T-cell (primary cell): ENCODE results near the gene XKR8. TPM values are rescaled to one million over a fixed set of nuclear protein-coding genes. Genes with fewer than 3 reads are reported as not detected.

Experiments
- ATAC-seq, 4 experiments: fragments of 200-7000 bp in 3 of 4; fragments of 150-1000 bp in 1 of 4; cut with Tn5 transposase; replicated peaks in 1 of 4; 1 replicate in 3 of 4; 2 replicates in 1 of 4; pipeline ENCODE4 v1.10.0; 2021; ENCODE audit warnings: moderate library complexity in 3 of 4, mild to moderate bottlenecking in 2 of 4, moderate number of reproducible peaks in 1 of 4
- CTCF ChIA-PET, 2 donors: fragments of 300-600 bp; sonication (Branson Sonifier 250); formaldehyde crosslinking; loops; one replicate each; lab custom pipeline; 2022; ENCODE audit warnings: antibody characterized with exemption in 2 of 2; lab: Charles Lee
- POLR2A ChIA-PET, 2 donors: fragments of 300-600 bp; sonication (Branson Sonifier 250); formaldehyde crosslinking; loops; one replicate each; lab custom pipeline; 2022; ENCODE audit warnings: antibody characterized with exemption in 2 of 2; lab: Charles Lee
- DNase-seq, 35 experiments: peaks; one replicate each; pipeline versions ENCODE4 v3.0.0 to v3.0.0-alpha.2; 2013 to 2023
- H3K27ac ChIP-seq: one replicate; pipeline ENCODE4 v1.5.1; 2013; ENCODE audit warnings: low read length
- H3K27me3 ChIP-seq, 2 experiments: replicated peaks in 1 of 2; 1 replicate in 1 of 2; 2 replicates in 1 of 2; pipeline versions ENCODE4 v1.6.1 to v1.7.0; 2013; ENCODE audit warnings: low read length in 1 of 2, mixed read lengths in 1 of 2; ENCODE audit not compliant: control insufficient read depth in 2 of 2, insufficient read depth in 2 of 2; ENCODE audit errors: extremely low read depth in 1 of 2
- H3K36me3 ChIP-seq, 2 donors: 1 replicate in 1 of 2; 2 replicates in 1 of 2; pipeline versions ENCODE4 v1.6.1 to v1.7.0; 2013; ENCODE audit warnings: low read length in 1 of 2; ENCODE audit not compliant: control insufficient read depth in 2 of 2, insufficient read depth in 1 of 2; ENCODE audit errors: extremely low read depth in 1 of 2
- H3K4me1 ChIP-seq, 2 experiments: 1 replicate in 1 of 2; 2 replicates in 1 of 2; pipeline versions ENCODE4 v1.6.1 to v1.7.0; 2013; ENCODE audit warnings: low read length in 2 of 2, mixed read lengths in 1 of 2; ENCODE audit not compliant: insufficient read depth in 2 of 2, control insufficient read depth in 1 of 2; ENCODE audit errors: extremely low read depth in 1 of 2
- H3K4me3 ChIP-seq, 2 donors: 1 replicate in 1 of 2; 2 replicates in 1 of 2; pipeline versions ENCODE4 v1.5.1 to v1.7.0; 2013; ENCODE audit warnings: mild to moderate bottlenecking in 2 of 2, low read length in 1 of 2, moderate library complexity in 1 of 2; ENCODE audit not compliant: control insufficient read depth in 1 of 2; ENCODE audit errors: extremely low read depth in 1 of 2
- H3K9me3 ChIP-seq: 2 replicates; pipeline ENCODE4 v1.7.0; 2013
- H3K27ac Mint-ChIP-seq, 2 donors: one replicate each; pipeline ENCODE4 v1.8.0; 2020 to 2021; ENCODE audit warnings: mild to moderate bottlenecking in 2 of 2, mixed read lengths in 2 of 2
- H3K27me3 Mint-ChIP-seq, 2 donors: one replicate each; pipeline ENCODE4 v1.8.0; 2021 to 2022; ENCODE audit warnings: mixed read lengths in 2 of 2
- H3K36me3 Mint-ChIP-seq: one replicate; pipeline ENCODE4 v1.8.0; 2021; ENCODE audit warnings: mixed read lengths
- H3K4me1 Mint-ChIP-seq, 3 donors: one replicate each; pipeline ENCODE4 v1.8.0; 2020 to 2022; ENCODE audit warnings: mixed read lengths in 3 of 3, mild to moderate bottlenecking in 1 of 3
- H3K4me3 Mint-ChIP-seq, 3 donors: one replicate each; pipeline ENCODE4 v1.8.0; 2020 to 2022; ENCODE audit warnings: mild to moderate bottlenecking in 3 of 3, mixed read lengths in 3 of 3, moderate library complexity in 3 of 3
- H3K9me3 Mint-ChIP-seq, 3 donors: one replicate each; pipeline ENCODE4 v1.8.0; 2020 to 2022; ENCODE audit warnings: mixed read lengths in 3 of 3
- whole genome bisulfite sequencing: methylation state at CpG from one replicate; pipeline ENCODE4 v1.1.5; 2013; ENCODE audit warnings: missing lambda C conversion rate; ENCODE audit not compliant: insufficient coverage; 5-methylcytosine and 5-hydroxymethylcytosine counted together
- total RNA-seq, 35 experiments: library from RNA in 6 of 35; stranded (reverse) in 6 of 35; fragments of 120-200 nt in 1 of 35; gene quantifications; one replicate each; pipeline versions ENCODE4 v1.2.1 to v1.2.4 and lab custom pipeline; 2013 to 2026

The XKR8 gene
- total RNA-seq, 5 donors from 2014 or later (not counting 1 experiment from before 2014, with no cell fraction given), result 7.7 to 18.3 (median 14.4) TPM

DNA sequence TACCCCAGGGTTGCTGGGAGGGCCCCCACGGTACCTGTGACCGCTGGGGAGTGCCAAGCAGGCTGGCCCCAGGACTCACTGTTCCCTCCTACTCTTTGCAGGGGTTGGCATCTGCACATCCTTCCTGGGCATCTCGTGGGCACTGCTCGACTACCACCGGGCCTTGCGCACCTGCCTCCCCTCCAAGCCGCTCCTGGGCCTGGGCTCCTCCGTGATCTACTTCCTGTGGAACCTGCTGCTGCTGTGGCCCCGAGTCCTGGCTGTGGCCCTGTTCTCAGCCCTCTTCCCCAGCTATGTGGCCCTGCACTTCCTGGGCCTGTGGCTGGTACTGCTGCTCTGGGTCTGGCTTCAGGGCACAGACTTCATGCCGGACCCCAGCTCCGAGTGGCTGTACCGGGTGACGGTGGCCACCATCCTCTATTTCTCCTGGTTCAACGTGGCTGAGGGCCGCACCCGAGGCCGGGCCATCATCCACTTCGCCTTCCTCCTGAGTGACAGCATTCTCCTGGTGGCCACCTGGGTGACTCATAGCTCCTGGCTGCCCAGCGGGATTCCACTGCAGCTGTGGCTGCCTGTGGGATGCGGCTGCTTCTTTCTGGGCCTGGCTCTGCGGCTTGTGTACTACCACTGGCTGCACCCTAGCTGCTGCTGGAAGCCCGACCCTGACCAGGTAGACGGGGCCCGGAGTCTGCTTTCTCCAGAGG is 6.8 kb downstream of the XKR8 start:
- ChIA-PET CTCF (no interaction called here), POLR2A (no interaction called here)
- Mint-ChIP-seq H3K36me3 (peaks cover 28% of the 10 kb centered on the region), H3K9me3 (no peaks in the 10 kb centered on the region), H3K27me3 (no peaks in the 10 kb centered on the region), H3K27ac (no peak overlapping the region), H3K4me3 (no peak overlapping the region), H3K4me1 (peaks cover 22 to 34% (median 33%) of the 10 kb centered on the region in 3 donors)
- H3K9me3 ChIP-seq, result no peaks in the 10 kb centered on the region
- H3K4me3 ChIP-seq, result no peak overlapping the region
- peaks cover 0 to 55% of the 10 kb centered on the region in 2 donors for H3K36me3 ChIP-seq
- WGBS, result 96% methylated on average over 24 of the region's 24 CpGs
- peaks cover 0 to 4% of the 10 kb centered on the region in 2 experiments for H3K4me1 ChIP-seq
- DNase-seq (no peak), ATAC-seq (no peak)
- no peaks in the 10 kb centered on the region for H3K27me3 ChIP-seq
- H3K27ac ChIP-seq, result no peak overlapping the region

- ChIA-PET POLR2A (no interaction called here), CTCF (no interaction called here)
- Histone ChIP-seq H3K27ac (no peak overlapping the region), H3K27me3 (no peaks in the 10 kb centered on the region), H3K4me1 (no peaks in the 10 kb centered on the region), H3K9me3 (no peaks in the 10 kb centered on the region), H3K36me3 (peaks cover under 1 to 59% of the 10 kb centered on the region in 2 donors), H3K4me3 (no peak overlapping the region)
- H3K4me1 Mint-ChIP-seq, result peaks cover 16 to 28% (median 27%) of the 10 kb centered on the region in 3 donors
- DNase-seq (no peak), ATAC-seq (no peak)
- H3K27me3 Mint-ChIP-seq, result no peaks in the 10 kb centered on the region
- H3K9me3 Mint-ChIP-seq, result no peaks in the 10 kb centered on the region
- peaks cover 28% of the 10 kb centered on the region for H3K36me3 Mint-ChIP-seq
- WGBS, result 97% methylated on average over 9 of the region's 12 CpGs
- no peak overlapping the region for H3K4me3 Mint-ChIP-seq
- peak overlapping the region; percentile 24 to 48 for H3K27ac Mint-ChIP-seq
These were observed 7.5 kb downstream of the XKR8 start for GRCh38 chr1:27967106-27967883.

DNA sequence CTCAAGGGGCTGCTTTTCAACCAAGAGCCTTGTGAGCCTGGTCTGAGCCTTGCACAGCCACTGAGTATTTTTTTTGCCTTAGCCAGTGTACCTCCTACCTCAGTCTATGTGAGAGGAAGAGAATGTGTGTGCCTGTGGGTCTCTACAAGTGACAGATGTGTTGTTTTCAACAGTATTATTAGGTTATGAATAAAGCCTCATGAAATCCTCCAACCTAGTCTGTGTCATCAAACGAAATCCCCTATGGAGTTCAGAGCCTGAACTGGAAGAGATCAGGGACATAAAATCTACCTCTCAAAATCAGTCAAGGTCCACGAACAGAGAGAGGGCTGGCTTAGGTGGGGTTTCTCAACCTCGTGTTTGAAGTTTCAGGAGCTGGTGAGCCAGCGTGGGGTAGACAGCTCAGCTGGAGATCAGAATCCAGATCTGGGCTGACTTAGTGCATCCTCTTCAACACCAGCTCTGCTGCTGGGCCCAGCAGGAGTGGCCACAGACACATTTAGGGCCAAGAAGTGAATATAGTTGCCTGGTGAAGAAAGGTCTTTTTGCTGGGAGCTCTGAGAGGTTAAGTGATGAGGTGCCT is 8.2 kb downstream of the XKR8 start:
- peak overlapping the region; percentile 40 to 74 for H3K27ac Mint-ChIP-seq
- ChIA-PET CTCF (no interaction called here), POLR2A (no interaction called here)
- Histone ChIP-seq H3K27me3 (no peaks in the 10 kb centered on the region), H3K4me3 (no peak overlapping the region), H3K4me1 (no peaks in the 10 kb centered on the region), H3K27ac (no peak overlapping the region), H3K9me3 (no peaks in the 10 kb centered on the region), H3K36me3 (peaks cover 3 to 62% of the 10 kb centered on the region in 2 donors)
- ATAC-seq (no peak), DNase-seq (no peak)
- WGBS, result 74% methylated on average over 3 of the region's 4 CpGs
- H3K4me3 Mint-ChIP-seq, result no peak overlapping the region
- peaks cover 28% of the 10 kb centered on the region for H3K36me3 Mint-ChIP-seq
- no peaks in the 10 kb centered on the region for H3K9me3 Mint-ChIP-seq
- no peaks in the 10 kb centered on the region for H3K27me3 Mint-ChIP-seq
- H3K4me1 Mint-ChIP-seq, result peaks cover 14 to 25% (median 23%) of the 10 kb centered on the region in 3 donors

- no peaks in the 10 kb centered on the region for H3K4me1 ChIP-seq
- DNase-seq, result no peak
- H3K27ac Mint-ChIP-seq, result peak overlapping the region; percentile 40 to 74
- H3K36me3 ChIP-seq, result peaks cover 3 to 63% of the 10 kb centered on the region in 2 donors
- peaks cover 12 to 31% (median 20%) of the 10 kb centered on the region in 3 donors for H3K4me1 Mint-ChIP-seq
- H3K4me3 Mint-ChIP-seq, result no peak overlapping the region
- H3K4me3 ChIP-seq, result no peak overlapping the region
- no peaks in the 10 kb centered on the region for H3K27me3 ChIP-seq
- no peak overlapping the region for H3K27ac ChIP-seq
- POLR2A ChIA-PET, result no interaction called here
- ATAC-seq, result no peak
- 89% methylated on average over 3 of the region's 3 CpGs for WGBS
- CTCF ChIA-PET, result no interaction called here
- H3K36me3 Mint-ChIP-seq, result peaks cover 35% of the 10 kb centered on the region
- H3K27me3 Mint-ChIP-seq, result no peaks in the 10 kb centered on the region
- no peaks in the 10 kb centered on the region for H3K9me3 Mint-ChIP-seq
- no peaks in the 10 kb centered on the region for H3K9me3 ChIP-seq
These were observed 8.9 kb downstream of the XKR8 start for GRCh38 chr1:27968692-27969091.

- DNase-seq, result no peak
- Mint-ChIP-seq H3K36me3 (peaks cover 31% of the 10 kb centered on the region), H3K4me3 (no peak overlapping the region), H3K9me3 (no peaks in the 10 kb centered on the region), H3K27ac (peak overlapping the region; percentile 30 to 65), H3K27me3 (no peaks in the 10 kb centered on the region), H3K4me1 (peaks cover 12 to 35% (median 20%) of the 10 kb centered on the region in 3 donors)
- peaks cover 3 to 59% of the 10 kb centered on the region in 2 donors for H3K36me3 ChIP-seq
- WGBS, result 94% methylated on average over 3 of the region's 6 CpGs
- no peaks in the 10 kb centered on the region for H3K9me3 ChIP-seq
- H3K4me1 ChIP-seq, result no peaks in the 10 kb centered on the region
- ChIA-PET POLR2A (no interaction called here), CTCF (no interaction called here)
- no peaks in the 10 kb centered on the region for H3K27me3 ChIP-seq
- H3K4me3 ChIP-seq, result no peak overlapping the region
- no peak for ATAC-seq
- no peak overlapping the region for H3K27ac ChIP-seq
These were observed 10.6 kb downstream of the XKR8 start for GRCh38 chr1:27970401-27970800.

- CTCF ChIA-PET, result interaction anchor here in 1 of 2 donors (0.5 to 1.6 kb wide), 3 partner anchors 12 to 114 kb away, joined by 3 to 4 read pairs (median 4); partner anchors contain the start of gene XKR8
- H3K4me3 Mint-ChIP-seq, result no peak overlapping the region
- H3K27me3 ChIP-seq, result no peaks in the 10 kb centered on the region
- peak overlapping the region in 1 of 2 donors; percentile 40 for H3K27ac Mint-ChIP-seq
- POLR2A ChIA-PET, result no interaction called here
- H3K36me3 Mint-ChIP-seq, result peaks cover 25% of the 10 kb centered on the region
- no peaks in the 10 kb centered on the region for H3K27me3 Mint-ChIP-seq
- H3K4me3 ChIP-seq, result no peak overlapping the region
- no peaks in the 10 kb centered on the region for H3K4me1 ChIP-seq
- H3K9me3 ChIP-seq, result no peaks in the 10 kb centered on the region
- H3K4me1 Mint-ChIP-seq, result peaks cover 12 to 35% (median 20%) of the 10 kb centered on the region in 3 donors
- H3K36me3 ChIP-seq, result peaks cover 3 to 53% of the 10 kb centered on the region in 2 donors
- no peak for DNase-seq
- no peak overlapping the region for H3K27ac ChIP-seq
- no peaks in the 10 kb centered on the region for H3K9me3 Mint-ChIP-seq
- ATAC-seq, result no peak
These were observed 11.9 kb downstream of the XKR8 start for GRCh38 chr1:27971674-27972073.
